22Rv1 (cell line): ENCODE data around the gene DPY19L1.

Source experiments
- CTCF ChIP-seq: fragments of 450-650 bp; IDR thresholded peaks from 2 replicates; pipeline ENCODE4 v1.5.1; 2017; ENCODE audit warnings: mild to moderate bottlenecking
- ZFX ChIP-seq: fragments of 450-650 bp; IDR thresholded peaks from 2 replicates; pipeline ENCODE4 v1.6.1; 2017; ENCODE audit warnings: antibody characterized with exemption, borderline replicate concordance

GRCh38 chr7:35030848-35031247 lies 6.4 kb downstream of the DPY19L1 start:
- TF ChIP-seq CTCF (no peak), ZFX (no peak)
